ENCODE measurements around the gene TMEM179B. TPM values are rescaled to one million over a fixed set of nuclear protein-coding genes. Genes with fewer than 3 reads are reported as not detected.
"Not testable (repeated sequence)": the region's sequence is repeated elsewhere in the genome, so short reads cannot be mapped to it uniquely, and the experiment has no call there.

The TMEM179B gene, protein sequence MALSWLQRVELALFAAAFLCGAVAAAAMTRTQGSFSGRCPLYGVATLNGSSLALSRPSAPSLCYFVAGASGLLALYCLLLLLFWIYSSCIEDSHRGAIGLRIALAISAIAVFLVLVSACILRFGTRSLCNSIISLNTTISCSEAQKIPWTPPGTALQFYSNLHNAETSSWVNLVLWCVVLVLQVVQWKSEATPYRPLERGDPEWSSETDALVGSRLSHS
- 27.2 TPM for polyA plus RNA-seq (ENCODE audit: insufficient read length)

- peak; percentile 94 for DNase-seq (ENCODE audit: low read depth)
These were observed at the start of gene TMEM179B for GRCh38 chr11:62787005-62787759. Gene TMEM179B (plus strand): TSS chr11:62787402. CDS start chr11:62787432, 30 bp downstream.

- DNase-seq (ENCODE audit: low read depth): no peak
These were observed 39.6 kb upstream of the TMEM179B start for GRCh38 chr11:62747475-62748160.

DNA sequence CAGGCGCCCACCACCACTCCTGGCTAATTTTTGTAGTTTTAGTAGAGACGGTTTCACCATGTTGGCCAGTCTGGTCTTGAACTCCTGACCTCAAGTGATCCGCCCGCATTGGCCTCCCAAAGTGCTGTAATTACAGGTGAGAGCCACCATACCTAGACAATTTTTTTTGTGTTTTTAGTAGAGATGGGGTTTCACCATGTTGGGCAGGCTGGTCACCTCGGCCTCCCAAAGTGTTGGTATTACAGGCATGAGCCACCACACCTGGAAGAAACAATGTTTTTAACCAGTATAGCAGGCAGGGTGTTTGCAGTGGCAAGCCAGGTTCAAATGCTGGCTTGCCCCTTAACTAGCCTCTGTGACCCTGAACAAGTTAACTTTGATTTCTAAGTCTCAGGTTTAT, 37.3 kb upstream of the TMEM179B start:
- not testable (repeated sequence) for DNase-seq (ENCODE audit: low read depth)

GRCh38 chr11:62752177-62752785, 34.9 kb upstream of the TMEM179B start:
- no peak for DNase-seq (ENCODE audit: low read depth)

GRCh38 chr11:62752994-62753735, 34.0 kb upstream of the TMEM179B start:
- DNase-seq (ENCODE audit: low read depth): no peak

DNA sequence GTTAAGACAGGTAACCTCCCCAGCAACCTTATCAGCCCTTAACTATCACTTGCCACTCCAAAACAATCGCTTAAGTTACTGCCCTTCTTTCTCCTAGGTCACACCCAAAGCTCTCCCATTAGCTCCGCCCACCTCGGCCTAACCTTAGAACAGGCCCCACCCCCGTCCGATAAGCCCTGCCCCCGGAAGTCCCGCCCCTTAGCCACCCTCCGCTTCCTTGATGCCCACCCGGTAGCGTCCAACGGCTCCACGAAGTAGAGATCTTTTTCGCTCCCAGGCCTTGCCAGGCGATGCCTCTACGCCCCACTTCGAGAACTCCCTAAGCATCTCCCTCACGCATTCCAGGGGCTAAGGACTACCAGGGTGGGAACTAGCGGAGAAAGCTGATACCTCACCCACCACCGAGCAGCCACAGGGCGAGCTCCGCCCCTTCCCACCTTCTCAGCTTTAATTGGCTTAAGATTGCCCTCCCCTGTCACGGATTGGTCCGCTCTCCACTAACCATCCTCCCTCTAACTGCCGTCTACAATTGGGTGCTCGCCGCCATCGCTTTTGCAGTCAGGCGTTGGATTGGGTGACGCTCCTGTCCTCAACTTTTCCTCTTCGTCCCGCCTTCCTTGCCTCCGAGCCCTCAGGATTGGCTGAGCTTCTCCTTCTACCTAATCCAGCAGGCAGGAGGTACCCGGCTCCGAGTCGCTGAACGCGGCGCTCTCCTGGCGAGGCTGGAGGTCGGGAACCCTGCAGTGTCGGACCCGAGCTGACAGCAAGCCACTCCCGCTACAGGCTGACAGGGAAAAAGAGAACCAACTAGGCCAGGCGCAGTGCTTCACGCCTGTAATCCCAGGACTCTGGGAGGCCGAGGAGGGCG, 33.2 kb upstream of the TMEM179B start, which contains the start of gene ZBTB3:
Gene ZBTB3, minus strand, starts transcription at position 425 of the 868 bp plus-strand sequence. CDS start 496 bp downstream, outside the sequence.
- DNase-seq (ENCODE audit: low read depth): peak; percentile 99

DNA sequence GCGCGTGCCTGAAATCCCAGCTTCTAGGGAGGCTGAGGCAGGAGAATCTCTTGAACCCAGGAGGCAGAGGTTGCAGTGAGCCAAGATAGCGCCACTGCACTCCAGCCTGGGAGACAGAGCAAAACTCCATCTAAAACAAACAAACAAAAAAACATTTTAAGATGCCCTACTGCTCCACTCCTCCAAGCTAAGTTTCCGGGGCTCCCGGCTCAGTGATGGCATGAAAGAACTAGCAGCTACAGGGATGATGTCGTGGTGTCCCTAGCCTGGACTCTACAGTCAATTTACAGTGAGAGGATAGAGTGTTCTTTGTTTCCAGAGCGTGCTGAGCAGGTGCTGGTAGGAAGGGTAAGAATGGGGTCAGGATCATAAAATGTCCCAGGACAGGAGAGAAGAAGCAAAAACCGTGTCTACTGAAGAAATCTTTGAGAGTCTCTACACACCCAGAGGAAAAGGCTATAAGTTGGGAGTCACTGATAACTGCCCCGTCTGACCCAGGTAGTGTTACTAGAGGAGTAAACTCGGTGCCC, 32.1 kb upstream of the TMEM179B start:
- DNase-seq (ENCODE audit: low read depth): no peak

GRCh38 chr11:62757846-62758788, 29.1 kb upstream of the TMEM179B start:
- no peak for DNase-seq (ENCODE audit: low read depth)

DNA sequence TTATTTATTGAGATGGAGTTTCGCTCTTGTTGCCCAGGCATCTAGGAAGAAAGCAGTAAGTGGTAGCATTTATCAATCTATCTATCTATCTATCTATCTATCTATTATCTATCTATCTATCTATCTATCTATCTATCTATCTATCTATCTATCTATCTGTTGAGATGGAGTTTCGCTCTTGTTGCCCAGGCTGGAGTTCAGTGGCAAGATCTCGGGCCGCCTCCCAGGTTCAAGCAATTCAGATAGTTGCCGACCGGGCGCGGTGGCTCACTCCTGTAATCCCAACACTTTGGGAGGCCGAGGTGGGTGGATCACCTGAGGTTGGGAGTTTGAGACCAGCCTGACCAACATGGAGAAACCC, 26.4 kb upstream of the TMEM179B start:
- DNase-seq (ENCODE audit: low read depth): not testable (repeated sequence)

- DNase-seq (ENCODE audit: low read depth): no peak
These were observed 16.4 kb upstream of the TMEM179B start for GRCh38 chr11:62770778-62771143.

DNA sequence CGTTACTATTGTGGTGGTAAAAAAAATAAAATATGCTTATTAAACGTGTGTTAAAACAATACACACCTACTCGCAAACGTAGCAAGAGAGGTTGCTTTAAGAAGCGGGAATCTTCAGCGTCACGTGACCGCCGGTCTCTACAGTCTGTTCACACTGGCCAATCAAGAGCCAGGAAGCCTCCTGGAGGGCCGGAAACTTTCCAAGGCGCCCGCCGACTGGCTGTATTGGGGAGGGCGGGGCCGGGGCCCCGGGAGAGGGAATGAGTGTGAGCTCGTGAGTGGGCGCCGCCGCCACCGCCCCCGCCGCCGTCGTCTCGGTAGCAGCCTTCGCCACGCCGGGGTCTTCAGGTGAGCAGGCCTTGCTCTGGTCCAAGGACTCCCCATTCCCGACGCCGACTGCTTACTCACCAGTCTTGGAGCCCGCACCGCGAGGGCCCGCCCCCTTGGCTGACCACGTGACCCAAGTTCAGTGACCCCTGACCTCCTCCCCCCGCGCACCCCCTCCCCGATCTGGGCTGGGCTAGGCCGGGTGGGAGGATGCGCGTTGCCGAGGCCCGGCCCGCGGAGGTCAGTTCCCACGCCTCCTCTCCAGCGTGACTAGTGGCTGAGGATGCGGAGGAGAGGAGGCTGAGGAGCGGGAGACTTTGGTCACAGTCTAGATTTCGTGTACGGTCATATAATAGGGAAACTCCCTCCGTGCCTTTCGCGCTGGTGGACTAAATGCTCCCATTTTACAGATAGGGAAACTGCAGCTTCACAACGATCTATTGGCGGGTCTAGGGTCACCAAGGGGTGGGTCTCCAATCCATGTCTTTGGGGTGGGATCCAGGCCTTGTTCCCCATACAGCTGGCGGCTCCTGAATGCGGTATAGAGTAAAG, 15.8 kb upstream of the TMEM179B start, which contains the start of gene TAF6L:
Gene TAF6L, plus strand, starts transcription at position 253 of the 878 bp plus-strand sequence. CDS start 4,388 bp downstream, outside the sequence.
- DNase-seq (ENCODE audit: low read depth): peak; percentile 92

- DNase-seq (ENCODE audit: low read depth): no peak
These were observed 12.8 kb upstream of the TMEM179B start for GRCh38 chr11:62774407-62774806.

- no peak for DNase-seq (ENCODE audit: low read depth)
These were observed 11.6 kb upstream of the TMEM179B start for GRCh38 chr11:62775646-62776045.

DNA sequence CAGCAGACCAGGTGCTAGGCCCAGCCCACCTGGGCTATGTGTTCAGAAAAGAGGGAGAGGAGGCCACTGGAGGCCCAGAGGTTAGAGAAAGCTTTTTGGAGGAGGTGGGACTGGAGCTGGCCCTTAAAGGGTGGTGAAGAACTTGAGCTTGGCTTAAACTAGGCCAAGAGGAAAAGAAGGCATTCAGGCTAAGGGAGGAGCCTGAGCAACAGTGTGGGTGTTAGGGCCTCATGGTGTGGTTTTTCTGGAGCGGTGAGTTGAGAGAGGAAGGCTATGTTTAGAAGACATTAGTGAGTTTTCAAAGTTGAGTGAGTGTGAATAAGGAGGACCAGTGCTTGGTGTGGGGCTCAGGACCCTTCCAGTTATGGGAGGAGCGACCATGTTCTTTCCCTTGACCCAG, 9.8 kb upstream of the TMEM179B start:
- DNase-seq (ENCODE audit: low read depth): no peak

- DNase-seq (ENCODE audit: low read depth): no peak
These were observed 8.8 kb upstream of the TMEM179B start for GRCh38 chr11:62778441-62778840.

- DNase-seq (ENCODE audit: low read depth): no peak
These were observed 4.4 kb upstream of the TMEM179B start for GRCh38 chr11:62782753-62783152.

DNA sequence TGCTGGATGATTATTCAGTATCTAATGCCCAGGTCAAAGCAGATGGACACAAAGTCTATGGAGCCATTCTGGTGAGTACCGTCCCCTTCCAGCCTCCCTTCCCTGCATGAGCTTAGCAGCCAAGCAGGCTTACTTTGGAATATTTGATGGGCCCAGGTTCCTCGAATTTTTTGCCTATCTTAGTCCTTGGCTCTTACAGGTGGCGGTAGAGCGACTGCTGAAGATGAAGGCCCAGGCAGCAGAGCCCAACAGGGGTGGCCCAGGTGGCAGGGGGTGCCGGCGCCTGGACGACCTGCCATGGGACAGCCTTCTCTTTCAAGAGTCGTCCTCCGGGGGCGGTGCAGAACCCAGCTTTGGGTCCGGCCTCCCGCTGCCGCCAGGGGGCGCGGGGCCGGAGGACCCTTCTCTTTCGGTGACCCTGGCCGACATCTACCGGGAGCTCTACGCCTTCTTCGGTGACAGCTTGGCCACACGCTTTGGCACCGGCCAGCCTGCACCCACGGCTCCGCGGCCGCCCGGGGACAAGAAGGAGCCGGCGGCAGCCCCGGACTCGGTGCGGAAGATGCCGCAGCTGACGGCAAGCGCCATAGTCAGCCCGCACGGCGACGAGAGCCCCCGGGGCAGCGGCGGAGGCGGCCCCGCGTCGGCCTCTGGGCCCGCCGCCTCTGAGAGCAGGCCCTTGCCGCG, 741 bp upstream of the TMEM179B start:
- peak; percentile 60 for DNase-seq (ENCODE audit: low read depth)
